Mesendoderm (in vitro differentiated cells): ENCODE data around the gene ASCL3.

Experiments
- DNase-seq: peaks from one replicate; pipeline ENCODE4 v3.0.0; 2013
- H2AK5ac ChIP-seq: 2 replicates; pipeline ENCODE4 v1.6.1; 2013; ENCODE audit warnings: low read length, inconsistent platforms
- H2BK120ac ChIP-seq: 2 replicates; pipeline ENCODE4 v1.6.1; 2013; ENCODE audit warnings: low read depth, mild to moderate bottlenecking, low read length, moderate library complexity, mixed read lengths
- H2BK15ac ChIP-seq: replicated peaks from 2 replicates; pipeline ENCODE4 v1.6.1; 2013; ENCODE audit warnings: low read depth, mild to moderate bottlenecking, moderate library complexity
- H2BK5ac ChIP-seq: 2 replicates; pipeline ENCODE4 v1.6.1; 2013; ENCODE audit warnings: low read length, inconsistent platforms
- H3K18ac ChIP-seq: 2 replicates; pipeline ENCODE4 v1.6.1; 2013; ENCODE audit warnings: mild to moderate bottlenecking, low read length, mixed read lengths
- H3K23ac ChIP-seq: one replicate; pipeline ENCODE4 v1.6.1; 2013; ENCODE audit warnings: low read length
- H3K27ac ChIP-seq: 2 replicates; pipeline ENCODE4 v1.5.1; 2013; ENCODE audit warnings: low read depth, mild to moderate bottlenecking, inconsistent platforms, low read length, moderate library complexity
- H3K27me3 ChIP-seq: 2 replicates; pipeline ENCODE4 v1.6.1; 2013; ENCODE audit warnings: low read length, control low read depth, mild to moderate bottlenecking, inconsistent platforms; ENCODE audit not compliant: insufficient read depth, poor library complexity
- H3K36me3 ChIP-seq: 2 replicates; pipeline ENCODE4 v1.6.1; 2013; ENCODE audit warnings: low read length, inconsistent platforms; ENCODE audit not compliant: control insufficient read depth, insufficient read depth
- H3K4ac ChIP-seq: one replicate; pipeline ENCODE4 v1.6.1; 2013; ENCODE audit warnings: low read depth, mild to moderate bottlenecking, low read length, moderate library complexity
- H3K4me1 ChIP-seq: 2 replicates; pipeline ENCODE4 v1.6.1; 2013; ENCODE audit warnings: low read depth, low read length, inconsistent platforms; ENCODE audit not compliant: control insufficient read depth
- H3K4me2 ChIP-seq: 2 replicates; pipeline ENCODE4 v1.6.1; 2013; ENCODE audit warnings: low read length
- H3K4me3 ChIP-seq: 2 replicates; pipeline ENCODE4 v1.5.1; 2013; ENCODE audit warnings: mild to moderate bottlenecking, low read length
- H3K56ac ChIP-seq: one replicate; pipeline ENCODE4 v1.6.1; 2013; ENCODE audit warnings: low read length
- H3K79me1 ChIP-seq: 2 replicates; pipeline ENCODE4 v1.6.1; 2013; ENCODE audit warnings: low read length, inconsistent platforms
- H3K79me2 ChIP-seq: 2 replicates; pipeline ENCODE4 v1.6.1; 2013; ENCODE audit warnings: mild to moderate bottlenecking, low read length; ENCODE audit not compliant: control insufficient read depth, insufficient read depth
- H3K9ac ChIP-seq: 2 replicates; pipeline ENCODE4 v1.6.1; 2013; ENCODE audit warnings: low read length, inconsistent platforms
- H4K5ac ChIP-seq: one replicate; pipeline ENCODE4 v1.6.1; 2013; ENCODE audit warnings: low read length
- H4K8ac ChIP-seq: one replicate; pipeline ENCODE4 v1.6.1; 2013; ENCODE audit warnings: low read depth, mild to moderate bottlenecking, control low read depth, low read length, moderate library complexity
- WGBS: extraction: QIAGEN DNeasy Blood & Tissue Kit; methylation state at CpG from one replicate; pipeline ENCODE4 v1.1.7; 2013; ENCODE audit warnings: low lambda C conversion rate, missing lambda C conversion rate; ENCODE audit not compliant: insufficient coverage; ENCODE audit errors: extremely low coverage; 5-methylcytosine and 5-hydroxymethylcytosine counted together

The ASCL3 gene

GRCh38 chr11:8961401-8961800 is 18.6 kb upstream of the ASCL3 start:
- no CpG with 5 or more reads among the region's 2 CpGs for WGBS
- no peaks in the 10 kb centered on the region for H3K27me3 ChIP-seq
- no peak overlapping the region for H3K4ac ChIP-seq
- peaks cover 2% of the 10 kb centered on the region for H3K79me2 ChIP-seq
- no peak overlapping the region for H3K27ac ChIP-seq
- H4K8ac ChIP-seq: no peak overlapping the region
- H2BK15ac ChIP-seq: no peak overlapping the region
- H3K4me3 ChIP-seq: no peak overlapping the region
- H4K5ac ChIP-seq: no peak overlapping the region
- no peak overlapping the region for H2BK120ac ChIP-seq
- no peaks in the 10 kb centered on the region for H3K4me1 ChIP-seq
- H2BK5ac ChIP-seq: no peak overlapping the region
- no peak overlapping the region for H3K23ac ChIP-seq
- H2AK5ac ChIP-seq: no peak overlapping the region
- no peaks in the 10 kb centered on the region for H3K36me3 ChIP-seq
- H3K56ac ChIP-seq: no peak overlapping the region
- DNase-seq: no peak
- H3K4me2 ChIP-seq: no peak overlapping the region
- H3K18ac ChIP-seq: no peak overlapping the region
- H3K79me1 ChIP-seq: peaks cover 4% of the 10 kb centered on the region
- H3K9ac ChIP-seq: no peak overlapping the region

DNA sequence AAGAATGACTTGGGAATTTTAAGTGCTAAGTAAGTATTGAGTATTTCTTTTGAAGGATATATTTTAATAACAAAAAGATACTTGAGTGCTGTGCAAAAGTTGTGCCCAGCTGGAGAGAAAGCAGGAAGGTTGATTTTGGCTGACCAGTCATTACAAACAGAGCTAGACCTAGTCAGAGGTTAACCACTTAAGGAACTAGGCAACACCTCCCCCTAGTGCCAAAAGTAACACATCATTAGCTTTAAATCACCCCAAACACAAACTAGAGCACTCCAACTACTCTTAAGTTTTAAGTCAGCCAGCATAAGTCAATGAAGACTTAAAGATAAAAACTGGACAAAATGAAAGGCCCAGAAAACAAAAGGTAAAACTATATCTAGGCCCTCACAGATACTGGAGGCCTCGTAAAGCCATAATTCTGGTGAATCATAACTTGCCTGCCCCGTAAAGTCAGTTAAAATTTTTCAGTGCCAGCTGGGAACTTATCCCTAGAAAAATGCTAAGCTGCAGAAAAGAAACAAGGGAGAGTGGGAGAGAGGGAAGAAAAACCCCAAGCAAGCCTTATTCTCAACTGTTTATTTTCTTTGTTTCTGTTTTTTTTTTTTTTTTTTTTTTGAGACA is 16.8 kb upstream of the ASCL3 start:
- Histone ChIP-seq H3K9ac (no peak overlapping the region), H2BK15ac (no peak overlapping the region), H4K5ac (no peak overlapping the region), H3K79me1 (peaks cover 4% of the 10 kb centered on the region), H3K4me1 (no peaks in the 10 kb centered on the region), H2BK5ac (no peak overlapping the region), H3K56ac (no peak overlapping the region), H3K18ac (no peak overlapping the region), H3K4me3 (no peak overlapping the region), H3K4ac (no peak overlapping the region), H3K23ac (no peak overlapping the region), H3K27ac (no peak overlapping the region), H3K79me2 (peaks cover 2% of the 10 kb centered on the region), H2AK5ac (no peak overlapping the region), H3K36me3 (no peaks in the 10 kb centered on the region), H3K4me2 (no peak overlapping the region), H2BK120ac (no peak overlapping the region), H4K8ac (no peak overlapping the region), H3K27me3 (no peaks in the 10 kb centered on the region)
- WGBS: no CpG with 5 or more reads among the region's 2 CpGs
- DNase-seq: peak; percentile 86

- DNase-seq: no peak
- Histone ChIP-seq H3K4me2 (no peak overlapping the region), H3K56ac (no peak overlapping the region), H3K79me2 (no peaks in the 10 kb centered on the region), H3K27ac (no peak overlapping the region), H4K8ac (no peak overlapping the region), H3K23ac (no peak overlapping the region), H3K4me1 (no peaks in the 10 kb centered on the region), H3K27me3 (no peaks in the 10 kb centered on the region), H2BK5ac (no peak overlapping the region), H2BK120ac (no peak overlapping the region), H3K18ac (no peak overlapping the region), H2AK5ac (no peak overlapping the region), H2BK15ac (no peak overlapping the region), H3K36me3 (no peaks in the 10 kb centered on the region), H3K9ac (no peak overlapping the region), H4K5ac (no peak overlapping the region), H3K4ac (no peak overlapping the region), H3K79me1 (peaks cover 2% of the 10 kb centered on the region), H3K4me3 (no peak overlapping the region)
- WGBS: no CpG with 5 or more reads among the region's 4 CpGs
Measured at GRCh38 chr11:8956860-8957259, 14.0 kb upstream of the ASCL3 start.

- Histone ChIP-seq H3K18ac (no peak overlapping the region), H4K8ac (no peak overlapping the region), H3K4me2 (no peak overlapping the region), H2BK15ac (no peak overlapping the region), H3K4me1 (no peaks in the 10 kb centered on the region), H3K36me3 (no peaks in the 10 kb centered on the region), H2AK5ac (no peak overlapping the region), H3K23ac (no peak overlapping the region), H4K5ac (no peak overlapping the region), H3K4me3 (no peak overlapping the region), H3K9ac (no peak overlapping the region), H3K79me2 (no peaks in the 10 kb centered on the region), H3K4ac (no peak overlapping the region), H2BK120ac (no peak overlapping the region), H3K27me3 (no peaks in the 10 kb centered on the region), H3K56ac (no peak overlapping the region), H3K27ac (no peak overlapping the region), H2BK5ac (no peak overlapping the region), H3K79me1 (no peaks in the 10 kb centered on the region)
- WGBS: no CpG with 5 or more reads among the region's 3 CpGs
- peak; percentile 74 for DNase-seq
Measured at GRCh38 chr11:8948886-8949285, 6.1 kb upstream of the ASCL3 start.

DNA sequence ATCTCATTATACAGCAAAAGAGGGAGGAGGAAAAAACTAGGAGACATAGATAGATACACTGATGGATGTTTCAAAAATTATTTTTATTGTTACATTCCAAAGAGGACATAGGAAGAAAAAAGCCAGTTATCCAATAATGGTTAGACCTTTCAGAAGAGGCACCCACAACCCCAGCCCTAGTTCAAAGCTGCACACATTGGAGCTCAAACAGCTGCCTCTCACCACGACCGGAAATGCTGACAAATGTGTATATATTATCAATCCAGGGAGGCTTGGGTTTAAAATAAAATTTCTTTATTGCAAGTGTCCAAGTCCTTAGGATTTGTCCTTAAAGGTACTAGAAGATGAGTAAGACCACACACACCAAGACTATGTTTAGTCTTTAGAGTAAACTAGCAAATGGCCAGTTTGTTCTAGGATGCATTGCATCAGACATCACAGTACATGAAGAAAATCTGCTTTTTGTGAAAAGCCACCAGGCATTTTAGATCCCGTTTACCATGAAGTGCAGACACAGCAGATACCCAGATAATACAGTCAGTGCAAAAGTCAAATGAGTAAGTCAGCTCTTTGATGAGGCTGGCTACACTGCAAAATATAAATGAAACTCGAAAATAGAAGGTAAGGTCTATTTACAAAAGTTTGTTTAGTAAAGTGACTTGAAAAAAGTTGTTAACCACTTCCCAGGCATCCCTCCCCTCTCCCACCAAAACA is 4.6 kb upstream of the ASCL3 start:
- Histone ChIP-seq H2BK15ac (no peak overlapping the region), H3K36me3 (no peaks in the 10 kb centered on the region), H4K5ac (no peak overlapping the region), H3K27me3 (no peaks in the 10 kb centered on the region), H3K79me1 (no peaks in the 10 kb centered on the region), H3K9ac (no peak overlapping the region), H2AK5ac (no peak overlapping the region), H2BK120ac (no peak overlapping the region), H3K4me2 (no peak overlapping the region), H3K27ac (no peak overlapping the region), H2BK5ac (no peak overlapping the region), H3K4me3 (no peak overlapping the region), H3K56ac (no peak overlapping the region), H3K23ac (no peak overlapping the region), H3K4me1 (no peaks in the 10 kb centered on the region), H3K4ac (no peak overlapping the region), H3K18ac (no peak overlapping the region), H3K79me2 (no peaks in the 10 kb centered on the region), H4K8ac (no peak overlapping the region)
- no peak for DNase-seq
- WGBS: no CpG with 5 or more reads among the region's 4 CpGs
